ENCODE results near the gene VPS8. TPM values are rescaled to one million over a fixed set of nuclear protein-coding genes. Genes with fewer than 3 reads are reported as not detected.

VPS8 gene
- total and polyA plus RNA-seq, 2 of the 13 experiments (the other 11 are each of a cell fraction or from before 2014, with no cell fraction given), result 14.2 to 35.1 TPM

DNA sequence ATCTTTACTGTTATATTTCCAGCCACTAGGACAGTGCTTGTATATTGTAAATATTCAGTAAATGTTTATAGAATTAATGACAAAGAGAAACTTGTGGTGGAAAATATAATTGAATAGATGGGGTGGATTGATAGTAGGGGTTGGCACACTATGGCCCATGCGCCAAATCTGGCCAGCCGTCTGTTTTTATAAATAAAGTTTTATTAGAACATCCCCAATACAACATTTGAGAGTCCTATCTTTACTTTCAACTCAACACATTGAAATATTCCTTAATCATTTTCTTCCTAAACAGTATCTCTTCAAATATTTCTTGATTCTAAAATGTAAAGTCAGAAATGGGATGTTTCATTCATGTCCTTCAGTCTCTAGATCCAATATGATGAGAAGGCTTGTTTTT lies 45.1 kb downstream of the VPS8 start:
- H2AFZ ChIP-seq (ENCODE audit: low read length), result no peak overlapping the region
- TF ChIP-seq, protein P1, sequence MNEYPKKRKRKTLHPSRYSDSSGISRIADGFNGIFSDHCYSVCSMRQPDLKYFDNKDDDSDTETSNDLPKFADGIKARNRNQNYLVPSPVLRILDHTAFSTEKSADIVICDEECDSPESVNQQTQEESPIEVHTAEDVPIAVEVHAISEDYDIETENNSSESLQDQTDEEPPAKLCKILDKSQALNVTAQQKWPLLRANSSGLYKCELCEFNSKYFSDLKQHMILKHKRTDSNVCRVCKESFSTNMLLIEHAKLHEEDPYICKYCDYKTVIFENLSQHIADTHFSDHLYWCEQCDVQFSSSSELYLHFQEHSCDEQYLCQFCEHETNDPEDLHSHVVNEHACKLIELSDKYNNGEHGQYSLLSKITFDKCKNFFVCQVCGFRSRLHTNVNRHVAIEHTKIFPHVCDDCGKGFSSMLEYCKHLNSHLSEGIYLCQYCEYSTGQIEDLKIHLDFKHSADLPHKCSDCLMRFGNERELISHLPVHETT (CRISPR knock-in tag; conservative IDR thresholded peaks at IDR 0.05), result no peak
- TF ChIP-seq RARG (CRISPR knock-in tag; IDR thresholded peaks at IDR 0.05; ENCODE audit: low read depth) (no peak), ZNF572 (CRISPR knock-in tag; IDR thresholded peaks at IDR 0.05) (no peak), ERF (CRISPR knock-in tag; IDR thresholded peaks at IDR 0.05) (no peak), ARHGAP35 (CRISPR knock-in tag; IDR thresholded peaks at IDR 0.05; ENCODE audit: borderline replicate concordance) (no peak)
- TF ChIP-seq, protein P2, sequence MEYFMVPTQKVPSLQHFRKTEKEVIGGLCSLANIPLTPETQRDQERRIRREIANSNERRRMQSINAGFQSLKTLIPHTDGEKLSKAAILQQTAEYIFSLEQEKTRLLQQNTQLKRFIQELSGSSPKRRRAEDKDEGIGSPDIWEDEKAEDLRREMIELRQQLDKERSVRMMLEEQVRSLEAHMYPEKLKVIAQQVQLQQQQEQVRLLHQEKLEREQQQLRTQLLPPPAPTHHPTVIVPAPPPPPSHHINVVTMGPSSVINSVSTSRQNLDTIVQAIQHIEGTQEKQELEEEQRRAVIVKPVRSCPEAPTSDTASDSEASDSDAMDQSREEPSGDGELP (IDR thresholded peaks at IDR 0.05; ENCODE audit: borderline replicate concordance, low read depth), result no peak
- TF ChIP-seq, protein P3, sequence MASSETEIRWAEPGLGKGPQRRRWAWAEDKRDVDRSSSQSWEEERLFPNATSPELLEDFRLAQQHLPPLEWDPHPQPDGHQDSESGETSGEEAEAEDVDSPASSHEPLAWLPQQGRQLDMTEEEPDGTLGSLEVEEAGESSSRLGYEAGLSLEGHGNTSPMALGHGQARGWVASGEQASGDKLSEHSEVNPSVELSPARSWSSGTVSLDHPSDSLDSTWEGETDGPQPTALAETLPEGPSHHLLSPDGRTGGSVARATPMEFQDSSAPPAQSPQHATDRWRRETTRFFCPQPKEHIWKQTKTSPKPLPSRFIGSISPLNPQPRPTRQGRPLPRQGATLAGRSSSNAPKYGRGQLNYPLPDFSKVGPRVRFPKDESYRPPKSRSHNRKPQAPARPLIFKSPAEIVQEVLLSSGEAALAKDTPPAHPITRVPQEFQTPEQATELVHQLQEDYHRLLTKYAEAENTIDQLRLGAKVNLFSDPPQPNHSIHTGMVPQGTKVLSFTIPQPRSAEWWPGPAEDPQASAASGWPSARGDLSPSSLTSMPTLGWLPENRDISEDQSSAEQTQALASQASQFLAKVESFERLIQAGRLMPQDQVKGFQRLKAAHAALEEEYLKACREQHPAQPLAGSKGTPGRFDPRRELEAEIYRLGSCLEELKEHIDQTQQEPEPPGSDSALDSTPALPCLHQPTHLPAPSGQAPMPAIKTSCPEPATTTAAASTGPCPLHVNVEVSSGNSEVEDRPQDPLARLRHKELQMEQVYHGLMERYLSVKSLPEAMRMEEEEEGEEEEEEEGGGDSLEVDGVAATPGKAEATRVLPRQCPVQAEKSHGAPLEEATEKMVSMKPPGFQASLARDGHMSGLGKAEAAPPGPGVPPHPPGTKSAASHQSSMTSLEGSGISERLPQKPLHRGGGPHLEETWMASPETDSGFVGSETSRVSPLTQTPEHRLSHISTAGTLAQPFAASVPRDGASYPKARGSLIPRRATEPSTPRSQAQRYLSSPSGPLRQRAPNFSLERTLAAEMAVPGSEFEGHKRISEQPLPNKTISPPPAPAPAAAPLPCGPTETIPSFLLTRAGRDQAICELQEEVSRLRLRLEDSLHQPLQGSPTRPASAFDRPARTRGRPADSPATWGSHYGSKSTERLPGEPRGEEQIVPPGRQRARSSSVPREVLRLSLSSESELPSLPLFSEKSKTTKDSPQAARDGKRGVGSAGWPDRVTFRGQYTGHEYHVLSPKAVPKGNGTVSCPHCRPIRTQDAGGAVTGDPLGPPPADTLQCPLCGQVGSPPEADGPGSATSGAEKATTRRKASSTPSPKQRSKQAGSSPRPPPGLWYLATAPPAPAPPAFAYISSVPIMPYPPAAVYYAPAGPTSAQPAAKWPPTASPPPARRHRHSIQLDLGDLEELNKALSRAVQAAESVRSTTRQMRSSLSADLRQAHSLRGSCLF (CRISPR knock-in tag; IDR thresholded peaks at IDR 0.05; ENCODE audit: borderline replicate concordance), result no peak
- WGBS (ENCODE audit: low lambda C conversion rate), result 95% methylated on average over 2 of the region's 2 CpGs
- no peak overlapping the region for H3K9ac ChIP-seq (ENCODE audit: insufficient read depth, low read depth, low read length)
- no peaks in the 10 kb centered on the region for H3K4me1 ChIP-seq (ENCODE audit: insufficient read depth, low read length)
- no peaks in the 10 kb centered on the region for H3K9me3 ChIP-seq (ENCODE audit: low read length)
- no peak for DNase-seq (ENCODE audit: low spot score)
- no peaks in the 10 kb centered on the region for H4K20me1 ChIP-seq (ENCODE audit: insufficient read depth, low read length)
- H3K27me3 ChIP-seq (ENCODE audit: control insufficient read depth in 1 of 2, insufficient read depth in 2 of 2, low read length in 2 of 2), result no peaks in the 10 kb centered on the region; a peak in 1 of 5 replicates
- no peak overlapping the region for H3K4me2 ChIP-seq (ENCODE audit: low read depth, low read length)
- H3K79me2 ChIP-seq (ENCODE audit: insufficient read depth, low read length), result no peaks in the 10 kb centered on the region
- no peak overlapping the region for H3K4me3 ChIP-seq (replicated peaks in 1 of 3; ENCODE audit: insufficient read depth in 1 of 3, low read depth in 2 of 3, low read length in 3 of 3)
- ChIA-PET CTCF (ENCODE audit: low intra/inter-chr PET ratio, low total read pairs) (no interaction called here), POLR2A (no interaction called here)
- intact Hi-C loops (cut with micrococcal nuclease; ENCODE audit: unreplicated experiment), result no loop called here
- H3K27ac ChIP-seq (ENCODE audit: extremely low read length, insufficient read depth, low read length), result no peak overlapping the region
- no TSS peak for BruUV-seq (replicated peaks)
- in situ Hi-C loops (cut with HindIII; ENCODE audit: extremely low pct_ligation_motif_present, low pct_unique_long_range_greater_than_20kb), result no loop called here
- no peak for ATAC-seq
- FAIRE-seq, result no peak
- peaks cover 0 to 33% of the 10 kb centered on the region in 2 experiments; a peak in 3 of 5 replicates for H3K36me3 ChIP-seq (replicated peaks in 1 of 2; ENCODE audit: control insufficient read depth in 1 of 2, insufficient read depth in 2 of 2, low read length in 2 of 2)

Data from HepG2 (cell line).